Mucosa of stomach (tissue), 1 donor: ENCODE measurements around the gene ITGA7.

ENCODE experiments used
- H3K27me3 ChIP-seq: one replicate; pipeline ENCODE4 v1.7.0; 2013; ENCODE audit warnings: mild to moderate bottlenecking, low read length; ENCODE audit not compliant: control insufficient read depth, insufficient read depth
- H3K36me3 ChIP-seq: one replicate; pipeline ENCODE4 v1.7.0; 2013; ENCODE audit warnings: low read length; ENCODE audit not compliant: control insufficient read depth, insufficient read depth
- H3K4me1 ChIP-seq: one replicate; pipeline ENCODE4 v1.7.0; 2013; ENCODE audit warnings: mild to moderate bottlenecking, low read length; ENCODE audit not compliant: control insufficient read depth, insufficient read depth
- H3K4me3 ChIP-seq: one replicate; pipeline ENCODE4 v1.7.0; 2013; ENCODE audit warnings: low read length
- H3K9ac ChIP-seq: one replicate; pipeline ENCODE4 v1.7.0; 2013; ENCODE audit warnings: mild to moderate bottlenecking, low read length, moderate library complexity
- H3K9me3 ChIP-seq: one replicate; pipeline ENCODE4 v1.7.0; 2013; ENCODE audit warnings: mild to moderate bottlenecking, low read length, moderate library complexity; ENCODE audit not compliant: control insufficient read depth
- donor health status: Pancreatic carcinoma.

ITGA7 gene

DNA sequence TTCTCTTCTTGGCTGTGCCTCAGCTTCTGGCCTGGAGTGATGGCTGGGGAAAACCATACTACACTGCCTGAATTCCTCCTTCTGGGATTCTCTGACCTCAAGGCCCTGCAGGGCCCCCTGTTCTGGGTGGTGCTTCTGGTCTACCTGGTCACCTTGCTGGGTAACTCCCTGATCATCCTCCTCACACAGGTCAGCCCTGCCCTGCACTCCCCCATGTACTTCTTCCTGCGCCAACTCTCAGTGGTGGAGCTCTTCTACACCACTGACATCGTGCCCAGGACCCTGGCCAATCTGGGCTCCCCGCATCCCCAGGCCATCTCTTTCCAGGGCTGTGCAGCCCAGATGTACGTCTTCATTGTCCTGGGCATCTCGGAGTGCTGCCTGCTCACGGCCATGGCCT, 70.9 kb downstream of the ITGA7 start, which contains the start of gene OR10P1:
Gene OR10P1 (plus strand): TSS at position 40 of the 400 bp plus-strand sequence. CDS start 0 bp downstream, at position 40.
- H3K4me3 ChIP-seq, result no peak within 1 kb of the TSS
- H3K27me3 ChIP-seq, result peaks cover 9% of the 10 kb centered on the region
- no peak within 1 kb of the TSS for H3K9ac ChIP-seq
- no peaks in the 10 kb centered on the region for H3K4me1 ChIP-seq
- H3K36me3 ChIP-seq, result no peaks in the 10 kb centered on the region
- no peaks in the 10 kb centered on the region for H3K9me3 ChIP-seq

DNA sequence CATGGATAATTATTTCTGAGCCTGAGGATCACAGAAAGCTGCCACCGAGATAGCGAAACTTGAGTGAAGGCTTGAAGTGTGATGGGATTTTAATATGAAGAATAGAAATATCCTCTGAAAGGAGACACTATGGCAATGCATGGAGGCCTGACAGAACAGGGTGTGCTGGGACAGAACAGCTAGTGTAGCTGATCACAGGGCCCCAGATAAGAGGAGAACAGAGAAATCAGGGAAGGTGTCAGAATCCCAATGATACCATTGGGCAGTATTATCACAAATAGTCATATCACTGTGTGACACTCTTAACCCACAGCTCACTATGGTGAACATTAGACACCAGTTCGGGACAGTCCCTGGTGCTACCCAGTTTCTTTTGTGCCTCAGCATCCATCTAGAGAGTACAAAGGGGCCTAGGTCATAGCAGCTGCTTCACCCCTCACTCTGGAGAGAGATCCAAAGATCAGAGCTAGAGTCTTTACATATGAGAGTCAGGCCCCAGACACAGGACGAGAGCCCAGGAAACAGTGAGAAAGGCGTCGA, 71.5 kb downstream of the ITGA7 start:
- Histone ChIP-seq H3K9ac (no peak overlapping the region), H3K36me3 (no peaks in the 10 kb centered on the region), H3K4me1 (no peaks in the 10 kb centered on the region), H3K9me3 (no peaks in the 10 kb centered on the region), H3K4me3 (no peak overlapping the region), H3K27me3 (peaks cover 9% of the 10 kb centered on the region)
